Limb (tissue), 2 donors: ENCODE data around the gene FAM47E.

Experiments
- DNase-seq, 2 donors: peaks; one replicate each; pipeline ENCODE4 v3.0.0-alpha.2; 2016; ENCODE audit errors: extremely low spot score in 2 of 2

The FAM47E gene, protein sequence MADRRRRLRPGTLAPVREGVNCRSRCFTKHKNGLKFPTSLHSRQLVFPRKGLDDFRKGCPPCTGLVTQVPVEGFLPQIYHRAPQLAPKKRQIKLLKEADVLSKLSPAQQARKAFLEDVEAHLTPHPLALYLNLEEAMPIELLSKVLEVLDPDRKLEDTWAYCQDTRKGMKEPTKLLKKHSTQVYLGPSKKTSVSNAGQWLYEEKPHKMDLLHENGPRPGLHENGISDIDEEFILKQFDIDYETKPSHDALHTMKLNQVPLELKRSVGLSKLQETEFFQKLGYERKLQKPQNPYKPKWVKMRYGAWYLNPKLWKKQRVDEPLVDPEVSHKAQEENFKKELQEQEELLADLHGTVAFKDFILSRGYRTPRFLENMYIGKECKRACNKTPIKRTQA

DNA sequence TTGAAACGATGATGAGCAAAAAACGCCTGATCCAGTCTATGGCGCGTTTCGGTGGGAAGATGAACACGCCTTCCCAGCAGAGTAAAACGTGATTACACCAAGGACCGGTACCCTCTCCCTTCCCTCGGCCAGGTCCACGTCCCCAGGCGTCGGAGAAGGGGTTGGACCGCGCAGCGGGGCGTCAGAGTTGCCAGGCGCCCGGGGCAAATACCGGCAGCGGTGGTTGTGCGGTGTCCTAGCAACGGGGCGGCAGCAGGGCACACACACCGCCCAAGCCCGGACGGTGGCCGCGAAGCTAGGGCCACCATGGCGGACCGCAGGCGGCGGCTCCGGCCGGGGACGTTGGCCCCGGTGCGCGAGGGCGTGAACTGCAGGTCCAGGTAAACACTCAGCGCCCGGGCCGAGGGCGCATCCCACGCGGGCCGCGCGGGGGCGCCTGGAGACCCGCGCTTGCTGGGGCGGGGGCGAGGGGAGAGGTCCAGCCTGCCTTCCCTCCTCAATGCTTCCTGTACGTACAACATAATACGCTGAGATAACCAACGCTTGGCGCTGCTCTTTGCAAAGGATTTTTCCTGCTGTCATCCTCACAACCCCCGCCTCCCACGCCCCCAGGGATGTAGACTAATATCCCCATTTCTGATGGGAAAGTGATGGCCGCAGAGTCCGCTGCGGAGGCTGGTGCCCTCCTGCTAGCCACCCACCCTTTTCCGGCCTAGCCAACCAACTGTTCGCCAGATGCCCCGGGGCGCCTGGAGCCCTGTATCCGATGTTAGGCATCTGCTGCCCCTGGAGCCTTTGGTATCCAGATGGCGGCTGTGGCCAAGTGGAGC, at the start of gene FAM47E:
Gene FAM47E (plus strand): TSS at position 281 of the 830 bp plus-strand sequence. CDS start 26 bp downstream, at position 307.
- DNase-seq, result peak; percentile 27 to 84

DNA sequence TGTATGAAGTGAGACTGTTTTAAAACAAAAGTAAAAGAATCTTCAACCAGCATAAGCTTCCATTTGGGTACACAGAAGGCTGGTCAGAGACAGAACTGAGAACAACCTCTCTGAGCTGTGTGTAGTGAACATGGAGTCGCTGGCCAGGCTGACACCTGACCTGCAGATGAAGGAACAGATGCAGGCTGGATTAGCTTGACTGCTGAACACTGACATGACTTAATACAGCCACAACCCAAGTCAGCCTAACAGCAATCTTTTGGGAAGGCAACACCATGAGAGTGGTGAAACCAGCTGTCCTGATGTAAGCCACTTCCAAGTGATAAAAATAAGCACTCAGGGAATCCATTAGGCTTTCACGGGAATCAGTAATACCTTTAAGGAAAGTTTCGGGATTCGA, 48.0 kb upstream of the FAM47E start:
- no peak for DNase-seq

DNA sequence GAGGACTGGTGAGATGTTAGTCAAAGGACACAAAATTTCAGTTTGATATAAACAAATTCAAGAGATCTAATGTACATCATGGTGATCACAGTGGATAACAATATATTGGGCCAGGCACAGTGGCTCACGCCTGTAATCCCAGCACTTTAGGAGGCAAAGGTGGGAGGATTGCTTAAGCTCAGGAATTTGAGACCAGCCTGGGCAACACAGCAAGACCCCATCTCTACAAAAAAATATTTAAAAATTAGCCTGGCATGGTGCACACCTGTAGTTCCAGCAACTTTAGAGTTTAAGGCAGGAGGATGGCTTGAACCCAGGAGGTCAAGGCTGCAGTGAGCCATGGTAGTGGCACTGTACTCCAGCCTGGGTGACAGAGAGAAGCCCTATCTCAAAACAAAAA, 46.6 kb upstream of the FAM47E start:
- DNase-seq, result no peak

DNA sequence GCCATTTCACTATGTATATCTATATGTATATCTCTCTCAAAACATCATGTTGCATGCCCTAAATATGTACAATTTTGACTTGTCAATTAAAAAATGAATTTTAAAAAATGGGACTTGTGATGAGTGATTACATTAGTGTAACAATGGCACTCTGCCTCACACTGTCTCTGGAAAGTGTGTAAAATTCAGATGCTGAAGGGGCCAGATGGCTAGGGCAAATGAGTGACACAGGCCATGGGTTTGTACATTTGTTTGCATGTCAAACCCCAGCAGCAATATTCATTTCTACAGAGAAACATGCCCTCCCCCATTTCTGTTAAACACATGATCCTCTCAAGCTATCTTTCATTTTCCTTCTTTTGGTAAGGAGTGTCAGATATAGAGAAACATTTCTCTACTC, 46.0 kb upstream of the FAM47E start:
- DNase-seq, result no peak

DNA sequence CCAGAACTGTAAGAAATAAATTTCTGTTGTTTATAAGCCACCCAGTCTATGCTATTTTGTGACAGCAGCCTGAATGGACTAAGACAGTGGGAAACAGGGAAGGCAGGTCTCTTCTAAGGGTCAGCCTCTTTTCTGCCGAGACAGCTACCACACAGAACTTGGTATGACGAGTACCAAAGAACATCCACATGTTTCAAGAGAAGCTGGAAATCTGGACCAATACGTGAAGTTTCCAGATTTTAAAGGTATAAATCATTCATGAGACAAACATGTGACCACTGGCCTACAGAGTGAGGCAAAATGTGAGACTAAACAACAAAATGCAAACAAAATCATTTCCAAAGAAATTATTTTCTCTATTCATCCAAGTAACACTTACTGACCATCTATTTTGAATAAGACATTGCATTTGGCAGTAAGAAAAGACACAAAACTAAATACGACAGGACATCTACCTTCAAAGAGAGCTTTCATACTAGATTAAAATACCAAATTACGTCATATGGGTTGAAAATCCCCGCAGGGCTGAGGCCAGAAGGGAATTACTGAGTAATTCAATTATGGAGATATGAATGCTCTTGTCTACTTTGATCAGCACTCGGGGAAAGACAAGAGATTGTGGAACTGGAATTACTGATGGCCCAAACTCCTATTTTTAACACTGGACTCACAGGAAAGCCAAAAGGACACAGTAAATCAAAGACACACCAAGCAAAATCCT, 45.1 kb upstream of the FAM47E start:
- no peak for DNase-seq

DNA sequence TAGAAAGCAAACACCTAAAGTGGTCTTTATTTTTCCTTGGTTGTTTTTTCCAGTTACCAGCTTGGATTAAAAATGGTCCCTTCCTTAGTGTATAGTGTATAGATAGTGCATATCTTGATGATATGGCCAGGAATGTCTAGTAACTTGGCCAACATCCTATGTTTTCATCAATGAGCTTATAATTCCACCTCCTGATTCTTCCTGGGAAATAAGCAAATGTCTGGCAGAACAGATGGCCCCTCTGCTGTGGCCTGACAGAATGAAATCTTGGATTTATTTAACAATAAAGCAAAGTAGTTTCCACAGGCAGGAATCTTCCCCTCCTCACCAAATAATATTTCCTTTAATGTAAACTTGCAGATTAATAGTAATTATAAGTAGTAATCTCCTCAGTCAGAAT, 44.0 kb upstream of the FAM47E start:
- no peak for DNase-seq

DNA sequence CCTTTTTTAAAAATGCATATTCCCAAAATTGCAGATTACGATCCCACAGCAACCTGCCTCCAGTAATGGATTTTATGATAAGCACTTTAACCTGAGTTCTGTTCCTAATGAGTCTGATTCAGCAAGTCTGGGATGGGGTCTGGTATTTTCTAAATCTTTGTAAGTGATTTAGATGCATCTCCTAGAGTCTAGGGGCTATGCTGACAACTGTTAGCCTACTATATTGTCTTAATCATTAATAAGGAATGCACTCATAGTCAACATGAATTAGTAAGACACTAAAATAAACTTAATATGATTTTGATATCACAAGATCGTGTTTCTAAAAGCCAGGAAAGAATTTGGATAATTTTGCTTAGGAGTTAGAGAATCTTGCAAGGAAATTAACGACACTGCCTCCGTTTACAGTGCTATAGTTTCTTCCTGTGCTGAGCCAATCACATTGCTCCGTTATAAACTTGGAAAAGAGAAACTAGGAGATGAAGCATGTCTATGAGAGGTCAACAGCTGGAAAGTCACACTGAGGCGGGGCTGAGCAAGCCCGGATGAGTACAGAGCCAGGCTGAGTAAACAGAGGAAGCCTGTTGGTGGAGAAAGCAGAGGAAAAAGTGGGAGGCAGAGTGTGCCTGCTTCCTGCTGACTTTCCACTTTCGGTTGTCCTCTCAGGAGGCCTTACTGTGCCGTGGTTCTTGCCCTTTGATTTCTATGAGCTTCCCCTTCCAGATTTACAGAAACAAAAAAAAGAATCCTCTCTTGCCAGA, 43.3 kb upstream of the FAM47E start:
- peak in 1 of 2 donors; percentile 49 for DNase-seq

DNA sequence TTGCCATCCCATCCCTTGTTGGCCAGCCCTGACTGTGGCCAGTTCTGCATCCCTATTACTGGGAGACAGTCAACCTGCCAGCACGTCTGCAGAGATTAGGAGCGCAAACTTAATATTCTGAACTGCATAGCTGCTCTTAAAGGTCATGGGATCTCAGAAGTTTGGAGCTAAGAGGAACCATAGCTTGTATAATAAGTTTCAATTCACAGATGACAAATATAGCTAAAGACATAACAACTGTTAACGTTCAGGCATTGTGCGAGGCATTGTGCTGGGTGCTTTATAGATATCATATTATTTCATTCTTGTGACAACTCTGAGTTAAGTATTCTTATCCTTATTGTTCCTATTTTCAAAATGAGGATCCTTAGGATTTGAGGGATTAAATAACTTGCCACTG, 41.6 kb upstream of the FAM47E start:
- no peak for DNase-seq

DNA sequence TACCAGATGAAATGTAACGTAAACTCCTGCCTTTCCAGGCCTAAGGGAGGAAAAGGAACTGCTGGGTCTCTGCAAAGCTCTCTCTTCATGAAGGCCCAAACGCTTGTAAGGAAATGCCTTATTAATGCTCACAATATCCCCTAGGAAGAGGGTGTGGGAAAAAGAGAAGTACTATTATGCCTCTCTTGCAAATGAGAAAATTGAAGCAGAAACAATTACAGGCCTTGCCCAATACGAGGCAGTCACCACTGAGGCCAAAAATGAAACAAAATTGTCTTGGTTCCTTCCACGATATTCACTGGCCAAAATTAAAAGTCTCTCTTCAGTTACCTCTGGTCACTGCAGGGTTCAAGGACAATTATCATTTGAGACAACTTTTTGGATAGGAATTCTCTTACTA, 41.1 kb upstream of the FAM47E start:
- no peak for DNase-seq

DNA sequence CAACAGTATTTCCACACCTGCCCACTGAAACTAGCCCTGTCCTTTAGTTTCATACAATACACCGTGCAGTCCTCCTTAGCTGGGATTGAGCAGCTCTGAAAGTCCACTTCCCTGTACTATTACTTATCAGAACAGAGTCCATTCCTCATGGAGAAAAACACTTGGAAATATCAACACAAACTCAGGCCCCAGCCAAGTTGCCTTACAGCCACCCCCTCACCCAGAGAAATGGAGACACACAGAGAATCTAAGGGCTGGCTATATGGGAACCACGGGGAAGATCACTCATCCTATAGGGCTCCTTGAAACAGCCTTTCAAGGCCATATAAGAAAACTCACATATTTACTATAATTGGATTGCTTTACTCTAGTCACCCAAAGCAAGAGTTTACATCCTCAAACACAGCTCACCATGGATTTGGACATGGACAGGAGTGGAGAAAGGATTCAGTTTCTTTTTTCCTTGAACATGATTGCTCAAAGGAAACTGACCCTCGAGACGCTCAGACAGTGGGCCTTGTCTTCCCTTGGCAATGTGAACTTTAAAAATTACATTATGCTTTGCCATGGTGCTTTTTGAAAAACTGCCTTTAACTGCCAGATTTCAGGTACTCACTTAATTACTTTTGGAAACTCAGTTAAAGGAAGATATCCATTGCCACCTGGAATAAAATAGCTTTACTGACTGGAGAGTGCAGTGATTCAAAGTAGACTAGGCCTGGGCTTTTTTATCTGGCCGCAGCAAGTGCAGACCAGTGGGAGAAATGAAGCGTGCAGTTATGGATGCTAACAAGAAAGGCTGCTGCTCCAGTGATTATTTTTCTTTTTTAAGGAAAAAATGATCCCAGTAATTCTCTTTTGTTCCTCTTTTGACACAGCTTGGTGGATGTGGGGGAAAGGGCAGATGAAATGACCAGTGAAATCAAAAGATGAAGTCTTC, 39.5 kb upstream of the FAM47E start:
- no peak for DNase-seq

DNA sequence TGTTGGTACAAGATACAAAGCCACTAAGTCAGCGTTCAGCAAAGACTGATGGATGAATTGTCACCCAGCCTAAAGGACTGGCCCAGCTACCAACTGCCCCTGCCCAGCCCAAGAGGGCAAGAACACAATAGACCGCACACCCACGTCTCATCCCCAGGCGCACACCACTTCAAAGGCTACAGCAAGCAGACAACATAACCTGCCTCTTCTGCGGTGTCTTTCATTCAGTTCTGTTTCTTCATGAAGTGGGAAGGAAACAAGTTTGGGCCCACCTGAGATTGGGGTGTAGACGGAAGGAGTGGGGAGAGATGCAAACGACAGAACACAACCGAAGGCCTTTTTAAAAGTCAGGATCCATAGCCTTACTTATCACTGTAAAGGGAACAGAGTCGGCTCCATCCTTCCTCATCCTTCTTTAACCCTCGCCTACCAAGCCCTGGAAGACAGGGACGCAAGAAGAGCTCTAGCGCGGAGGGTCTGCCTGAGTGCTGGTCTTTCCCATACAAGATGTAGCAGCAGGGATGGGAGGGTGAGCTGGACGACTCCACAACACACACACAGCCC, 38.6 kb upstream of the FAM47E start:
- DNase-seq, result peak in 1 of 2 donors; percentile 41

DNA sequence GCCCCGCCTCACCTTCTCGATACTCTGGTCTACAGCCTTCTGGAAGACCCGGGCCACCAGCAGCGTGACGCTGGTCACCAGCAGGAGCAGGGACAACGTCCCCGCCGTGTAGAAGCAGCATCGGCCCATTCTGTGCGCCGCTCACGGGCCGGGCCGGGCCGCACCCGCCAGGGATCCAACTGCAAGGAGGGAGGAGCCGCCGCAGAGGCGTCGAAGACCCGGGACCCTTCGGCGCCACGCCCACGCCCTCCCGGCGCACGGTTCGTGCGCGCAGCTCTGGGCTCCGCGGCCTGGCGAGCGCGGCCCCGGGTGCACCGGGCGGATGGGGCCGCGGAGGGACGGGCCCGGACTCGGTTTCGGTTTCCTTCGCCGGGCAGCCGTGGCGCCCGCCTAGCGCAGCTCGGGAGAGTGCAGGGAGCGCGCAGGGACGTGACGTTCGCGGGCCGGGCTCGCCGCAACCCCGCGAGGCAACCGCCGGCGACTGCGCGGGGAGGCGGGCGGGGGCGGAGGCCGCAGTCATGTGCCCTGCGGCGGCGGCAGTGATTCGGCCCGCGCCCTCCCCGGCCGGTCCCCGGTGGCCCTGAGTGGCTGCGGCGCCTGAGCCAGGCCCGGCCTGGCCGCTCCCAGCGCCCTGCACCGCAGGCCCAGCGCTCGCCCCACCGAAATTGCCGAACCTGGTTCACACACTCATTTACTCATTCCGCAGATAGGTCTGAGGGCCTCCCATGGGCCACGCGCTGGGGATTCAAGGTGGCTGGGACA, 37.9 kb upstream of the FAM47E start, which contains the start of gene SCARB2:
Gene SCARB2 (minus strand): TSS at position 410 of the 762 bp plus-strand sequence. CDS start 281 bp downstream, at position 129.
- DNase-seq, result peak; percentile 63 to 89

DNA sequence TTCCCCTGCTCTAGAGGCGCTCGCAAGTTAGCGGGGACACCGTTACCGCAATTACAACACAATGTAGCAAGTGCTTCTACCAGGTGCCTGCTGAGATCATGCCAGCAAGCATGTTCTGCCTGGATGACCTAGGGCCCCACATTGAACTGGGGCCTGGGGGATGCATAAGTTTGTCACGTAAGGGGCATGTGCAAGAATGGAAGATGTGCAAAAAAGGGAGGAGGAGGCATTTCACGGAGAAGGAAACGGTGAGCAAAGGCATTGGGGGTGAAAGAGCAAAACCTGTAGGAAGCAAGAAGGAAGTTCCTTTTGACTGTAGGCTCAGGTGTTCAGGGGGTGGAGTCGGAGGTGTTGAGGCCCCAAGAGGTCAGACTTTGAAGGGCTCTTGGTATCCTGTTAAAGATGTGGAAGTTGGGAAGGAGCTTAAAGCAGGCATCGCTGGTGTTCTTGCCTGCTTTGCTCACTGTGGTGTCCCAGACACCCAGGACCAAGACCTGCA, 37.3 kb upstream of the FAM47E start:
- DNase-seq, result no peak

DNA sequence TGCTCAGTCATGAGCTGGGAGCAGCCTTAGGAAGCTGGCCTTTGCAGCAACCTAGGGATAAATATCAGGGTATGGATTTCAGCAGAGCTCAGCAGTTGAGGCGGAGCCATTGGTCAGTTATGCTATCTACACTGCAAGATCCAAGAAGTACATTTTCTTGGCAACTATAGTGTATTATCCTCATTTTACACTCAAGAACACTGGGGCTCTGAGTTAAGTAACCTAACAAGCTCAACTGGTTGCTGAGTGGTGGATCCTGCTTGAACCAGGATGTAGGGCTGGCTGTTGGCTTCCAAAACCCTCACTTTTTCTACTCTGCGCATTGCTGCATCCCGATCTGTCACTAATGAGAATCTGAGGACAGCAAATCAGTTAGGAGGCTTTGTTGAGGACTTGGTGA, 36.4 kb upstream of the FAM47E start:
- no peak for DNase-seq

DNA sequence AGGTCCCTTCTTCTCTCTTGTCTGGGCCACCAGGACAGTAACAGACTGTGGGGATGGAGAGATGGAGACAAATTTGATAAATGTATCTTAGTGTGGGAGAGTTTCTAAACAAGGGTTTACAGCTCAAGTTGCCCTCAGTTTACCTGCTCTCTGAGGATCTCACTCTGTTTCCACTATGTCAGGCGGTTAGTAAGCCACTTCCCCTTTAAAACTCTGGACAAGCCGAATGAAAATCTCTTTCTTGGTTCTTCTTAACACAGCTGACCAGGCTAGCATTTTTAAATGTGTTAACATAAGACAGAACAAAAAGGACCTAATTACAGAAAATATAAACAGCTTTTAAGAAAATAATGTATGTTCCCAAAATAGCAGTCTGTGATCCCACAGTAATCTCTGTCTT, 35.0 kb upstream of the FAM47E start:
- DNase-seq, result no peak

DNA sequence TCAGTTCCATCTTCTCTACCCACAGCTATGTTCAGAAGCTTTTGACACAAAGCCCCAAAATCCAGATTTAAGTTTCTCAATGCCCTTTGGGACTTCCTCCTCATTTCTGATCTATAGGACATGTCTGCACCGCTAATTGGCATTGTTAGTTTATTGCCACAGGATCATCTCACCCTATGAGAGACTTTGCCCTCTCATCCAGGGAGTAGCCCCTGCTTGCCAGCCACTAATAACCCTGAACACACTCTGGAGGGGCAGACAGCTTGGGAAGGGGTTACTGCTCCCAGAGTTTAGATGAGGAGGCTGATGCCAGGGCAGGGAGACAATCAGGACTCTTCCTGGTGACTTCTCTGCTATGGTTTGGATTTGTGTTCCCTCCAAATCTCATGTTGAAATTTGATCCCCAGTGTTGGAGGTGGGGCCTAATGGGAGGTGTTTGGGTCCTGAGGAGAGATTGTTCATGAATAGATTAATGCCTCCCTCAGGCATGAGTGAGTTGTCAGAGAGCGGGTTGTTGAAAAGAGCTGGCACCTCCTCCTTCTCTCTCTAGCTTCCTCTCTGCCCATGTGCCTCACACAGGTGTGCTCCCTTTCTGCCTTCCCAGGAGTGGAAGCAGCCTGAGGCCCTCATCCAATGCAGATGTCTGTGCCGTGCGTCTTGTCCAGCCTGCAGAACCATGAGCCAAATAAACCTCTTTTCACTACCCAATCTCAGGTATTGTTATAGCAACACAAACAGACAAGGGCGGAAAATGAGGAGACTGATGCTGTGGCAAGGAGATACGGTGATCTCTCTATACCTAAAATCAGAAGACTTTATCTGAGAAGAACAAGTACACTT, 34.3 kb upstream of the FAM47E start:
- no peak for DNase-seq

DNA sequence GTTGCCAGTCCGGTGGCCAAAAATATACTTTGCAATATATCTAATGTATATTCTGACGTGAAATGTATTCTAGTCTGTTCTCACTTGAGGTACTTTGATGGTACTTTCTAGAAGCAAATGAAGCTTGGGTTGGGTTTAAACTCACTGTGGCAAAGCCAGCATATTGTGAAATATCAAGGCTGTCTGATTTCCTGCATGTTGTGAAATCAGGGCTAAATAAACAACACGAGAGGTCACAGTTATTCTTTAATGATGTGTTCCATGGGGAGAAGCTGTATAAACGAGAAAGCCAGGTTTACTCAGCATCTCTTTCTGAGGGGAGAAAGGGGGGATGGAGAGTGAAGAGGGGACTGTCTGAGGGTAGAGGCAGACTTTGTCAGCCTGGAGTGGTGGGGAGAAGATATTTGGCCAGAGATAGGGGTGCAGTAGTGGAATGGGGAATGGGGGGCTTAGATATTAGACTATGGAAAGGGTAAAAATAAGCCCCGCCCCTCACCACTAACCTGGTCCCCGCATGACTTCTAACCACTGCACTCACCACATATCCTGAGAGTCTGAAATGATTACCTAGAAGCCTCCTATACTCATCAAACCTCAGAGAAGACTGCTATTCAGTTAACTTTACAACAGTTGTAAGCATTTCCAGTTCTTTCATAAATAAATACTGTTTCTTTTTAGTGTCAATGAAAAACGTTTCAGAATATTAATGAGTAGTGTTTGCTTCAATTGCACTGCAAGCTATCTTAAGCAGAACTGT, 32.0 kb upstream of the FAM47E start:
- DNase-seq, result no peak
